GM21786 (cell line): Measurements from ENCODE around the gene FAM20C.

Source experiments
- ATAC-seq: cut with Tn5 transposase; IDR thresholded peaks from one replicate; pipeline ENCODE4 v1.9.1; 2021; ENCODE audit not compliant: unreplicated experiment

The FAM20C gene

DNA sequence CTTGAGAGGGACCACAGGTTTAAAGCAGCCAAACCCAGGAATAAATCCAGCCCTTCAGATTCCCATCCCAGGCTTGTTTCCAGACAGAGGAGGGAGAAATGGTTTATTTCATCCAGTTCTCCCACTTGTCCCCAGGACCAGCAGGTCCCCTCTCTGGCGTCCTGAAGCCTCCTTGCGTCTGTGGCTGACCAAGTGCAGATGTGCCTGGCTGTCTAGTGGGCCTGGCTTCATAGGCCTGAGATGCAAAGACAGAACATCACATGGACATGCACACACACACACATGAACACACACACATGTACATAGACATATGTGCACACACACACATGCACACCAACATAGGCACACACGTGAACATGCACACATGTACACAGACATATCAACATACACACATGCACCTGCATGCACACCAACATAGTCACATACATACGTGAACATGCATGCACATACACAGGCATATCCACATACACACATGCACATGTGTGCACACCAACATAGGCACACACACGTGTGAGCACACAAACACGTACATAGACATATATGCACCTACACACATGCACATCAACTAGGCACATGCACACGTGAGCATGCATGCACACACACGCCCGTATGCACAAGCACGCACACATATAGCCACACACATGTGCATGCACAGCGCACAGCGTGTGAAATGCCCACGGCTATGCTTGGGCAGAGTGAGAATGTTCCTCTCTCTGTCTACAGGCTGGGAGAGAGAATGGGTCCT, 108.3 kb downstream of the FAM20C start:
- ATAC-seq: no peak

DNA sequence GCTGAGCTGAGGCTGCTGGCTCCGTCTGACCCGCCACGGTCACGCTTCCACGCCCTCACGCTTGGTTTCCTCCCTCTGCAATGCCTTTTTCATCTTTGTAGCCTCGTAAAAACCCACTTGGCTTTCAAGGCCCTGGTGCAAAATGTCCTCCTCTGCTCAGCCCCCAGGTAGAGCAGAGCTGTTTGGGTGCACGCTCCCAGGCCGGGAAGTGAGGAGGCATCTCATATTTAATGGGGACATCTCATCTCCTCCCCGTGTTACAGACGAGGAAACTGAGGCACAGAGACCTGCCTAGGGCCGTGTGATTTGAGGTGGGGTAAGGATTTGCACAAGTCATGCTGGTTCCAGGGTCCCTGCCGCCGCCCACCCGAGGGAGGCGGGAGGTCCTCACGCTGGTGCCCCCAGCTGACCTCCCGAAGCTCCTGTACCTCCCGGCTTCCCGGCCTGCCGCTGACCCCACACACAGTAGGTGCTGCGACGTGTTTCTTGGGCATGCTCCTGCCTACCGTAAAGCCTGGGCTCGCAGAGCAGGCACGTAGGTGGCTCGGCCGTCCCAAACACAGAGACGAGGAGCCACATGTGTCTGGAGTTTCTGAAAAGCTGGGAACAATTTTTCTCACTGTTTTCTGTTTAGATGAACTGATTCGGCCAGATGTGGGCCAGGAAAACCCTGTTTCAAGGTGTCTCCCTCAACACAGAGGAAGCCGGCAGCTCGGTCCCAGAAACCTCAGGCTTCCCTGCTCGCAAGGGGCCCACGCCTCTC, 109.1 kb downstream of the FAM20C start:
- no peak for ATAC-seq

DNA sequence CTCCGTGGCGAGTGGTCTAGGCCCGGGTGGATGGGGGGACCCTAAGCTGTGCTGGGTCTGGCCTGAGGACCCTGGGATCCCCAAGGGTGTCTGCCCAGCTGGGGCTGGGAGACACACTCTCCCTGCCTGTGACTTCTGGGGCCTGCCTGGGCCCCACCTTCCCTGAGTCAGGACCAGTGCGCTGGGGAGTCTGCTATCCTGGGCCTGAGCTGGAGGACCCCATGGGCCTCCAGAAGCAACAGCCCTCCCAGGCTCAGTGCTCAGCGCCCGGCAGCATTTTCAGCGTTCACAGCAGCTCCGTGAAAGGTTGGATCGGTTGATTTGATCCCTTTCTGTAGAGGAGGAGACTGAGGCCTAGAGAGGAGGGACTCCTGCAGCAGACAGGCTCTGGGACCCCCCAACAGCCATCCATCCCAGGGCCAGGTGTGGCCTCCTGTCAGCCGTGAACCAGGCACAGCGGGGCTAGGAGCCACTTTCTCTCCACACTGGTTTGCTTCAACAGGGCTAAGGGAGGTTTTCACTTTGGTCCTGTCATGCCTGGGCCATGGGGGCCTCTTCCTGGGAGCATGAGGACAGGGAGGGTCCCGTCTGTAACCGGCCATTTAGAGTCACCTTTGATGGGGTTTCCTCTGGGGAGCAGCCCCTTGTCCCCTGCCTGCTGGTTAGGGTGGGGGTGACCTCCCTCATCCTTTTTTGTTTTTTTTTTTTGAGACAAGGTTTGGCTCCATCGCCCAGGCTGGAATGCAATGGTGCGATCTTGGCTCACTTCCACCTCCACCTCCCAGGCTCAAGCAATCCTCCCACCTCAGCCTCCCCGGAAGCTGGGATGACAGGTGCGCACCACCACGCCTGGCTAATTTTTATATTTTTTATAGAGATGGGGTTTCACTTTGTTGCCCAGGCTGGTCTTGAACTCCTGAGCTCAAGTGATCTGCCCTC, 110.0 kb downstream of the FAM20C start:
- ATAC-seq: no peak

DNA sequence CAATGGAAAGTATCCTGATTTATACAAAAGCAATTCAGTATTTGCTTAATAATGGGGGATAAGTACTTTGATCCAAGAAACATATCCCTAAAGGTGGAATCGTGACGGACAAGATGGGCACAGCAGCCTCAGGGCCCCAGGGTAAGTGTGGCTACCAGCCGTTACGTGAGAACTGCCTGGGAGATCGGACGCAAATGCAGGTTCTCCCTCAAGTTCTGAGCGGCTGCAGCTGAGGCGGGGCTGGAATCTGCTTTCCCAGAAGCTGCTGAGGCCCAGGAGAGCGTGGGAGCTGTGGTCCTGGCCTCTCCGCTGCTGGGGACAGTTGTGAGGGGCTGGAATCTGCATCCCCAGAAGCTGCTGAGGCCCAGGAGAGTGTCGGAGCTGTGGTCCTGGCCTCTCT, 111.1 kb downstream of the FAM20C start:
- no peak for ATAC-seq

DNA sequence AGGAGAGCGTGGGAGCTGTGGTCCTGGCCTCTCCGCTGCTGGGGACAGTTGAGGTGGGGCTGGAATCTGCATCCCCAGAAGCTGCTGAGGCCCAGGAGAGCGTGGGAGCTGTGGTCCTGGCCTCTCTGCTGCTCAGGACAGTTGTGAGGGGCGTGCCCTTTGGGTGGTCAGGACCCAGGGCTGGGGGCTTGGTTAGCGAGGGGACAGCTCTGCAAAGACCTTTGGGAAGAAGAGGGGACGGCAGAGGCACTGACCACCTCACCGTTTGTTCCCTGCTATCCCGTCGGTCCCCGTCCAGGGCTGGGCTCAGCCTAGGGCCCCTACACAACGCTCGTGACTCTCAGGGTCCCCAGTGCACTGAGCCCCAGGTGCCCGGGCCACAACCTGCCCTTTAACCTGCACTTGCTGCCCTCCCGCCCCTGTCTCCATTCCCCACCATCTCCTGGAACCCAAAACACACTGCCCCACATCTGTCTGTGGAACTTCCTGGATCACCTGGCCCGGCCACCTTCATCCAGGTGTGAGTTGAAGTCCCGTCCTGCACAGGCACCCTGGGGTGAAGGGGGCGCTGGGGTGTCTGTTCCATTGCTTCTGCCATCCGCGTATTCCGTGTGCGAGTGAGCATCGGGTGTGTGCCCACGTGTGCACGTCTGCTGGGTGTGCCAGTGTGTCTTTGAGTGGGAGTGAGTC, 111.7 kb downstream of the FAM20C start:
- ATAC-seq: no peak

DNA sequence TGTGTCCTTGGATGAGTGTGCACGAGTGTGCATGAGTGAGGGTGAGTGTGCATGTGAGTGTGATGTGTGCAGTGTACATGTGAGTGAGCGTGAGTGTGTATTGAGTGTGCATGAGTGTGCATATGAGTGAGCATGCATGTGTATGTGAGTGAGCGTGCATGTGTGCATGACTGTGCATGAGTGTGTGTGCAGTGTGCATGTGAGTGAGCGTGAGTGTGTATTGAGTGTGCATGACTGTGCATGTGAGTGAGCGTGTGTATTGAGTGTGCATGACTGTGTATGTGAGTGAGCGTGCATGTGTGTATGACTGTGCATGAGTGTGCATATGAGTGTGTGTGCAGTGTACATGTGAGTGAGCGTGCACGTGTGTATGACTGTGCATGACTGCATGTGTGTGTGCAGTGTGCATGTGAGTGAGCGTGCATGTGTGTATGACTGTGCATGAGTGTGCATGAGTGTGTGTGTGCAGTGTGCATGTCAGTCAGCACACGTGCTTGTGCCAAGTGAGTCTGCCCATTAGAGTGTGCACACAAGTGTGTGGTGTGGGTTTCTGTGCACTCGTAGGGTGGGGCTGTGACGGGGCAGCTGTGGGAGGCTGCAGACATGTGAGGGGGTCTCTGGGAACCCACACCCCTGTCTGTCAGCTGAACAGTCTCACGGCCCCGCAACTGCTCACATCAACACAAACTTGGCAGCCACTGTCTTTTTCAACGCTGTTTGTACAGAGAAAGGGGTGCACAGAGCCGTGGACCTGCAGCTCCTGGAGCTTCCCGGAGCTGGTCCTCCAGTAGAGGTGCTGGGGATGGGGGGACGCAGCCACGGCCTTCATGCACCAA, 112.4 kb downstream of the FAM20C start:
- no peak for ATAC-seq

DNA sequence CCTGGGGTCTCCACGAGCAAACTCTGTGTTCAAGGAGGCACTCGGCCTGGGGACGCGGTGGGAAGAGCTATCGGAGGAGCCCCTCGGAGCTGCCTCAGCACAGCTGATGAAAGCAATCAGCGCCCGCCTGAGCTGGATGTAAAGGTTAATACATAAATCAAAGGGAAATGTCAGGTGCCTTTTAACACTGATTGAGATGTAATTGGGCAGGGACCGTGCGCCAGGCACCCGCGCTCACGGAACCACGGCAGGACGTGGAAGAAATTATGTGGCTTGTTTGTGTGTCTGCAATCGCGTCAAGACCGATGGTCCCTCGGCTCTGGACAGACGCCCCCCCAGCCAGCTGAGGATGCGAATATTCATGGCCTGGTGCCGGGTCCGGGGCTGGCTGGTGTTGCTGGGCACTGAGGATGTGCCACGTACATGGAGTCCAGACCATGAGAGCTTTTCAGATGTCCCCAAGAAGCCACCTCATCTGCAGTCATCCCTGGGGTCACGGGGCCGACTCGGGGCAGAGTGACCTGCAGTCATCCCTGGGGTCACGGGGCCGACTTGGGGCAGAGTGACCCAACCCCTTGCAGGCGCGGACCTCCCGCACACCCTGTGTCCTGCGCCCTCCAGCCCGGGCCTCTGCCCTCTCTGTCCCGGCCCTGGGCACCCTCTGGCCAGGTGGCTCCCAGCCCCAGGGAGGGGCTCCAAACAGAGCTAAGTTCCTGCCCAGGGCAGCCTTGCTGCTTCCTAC, 113.2 kb downstream of the FAM20C start:
- no peak for ATAC-seq

DNA sequence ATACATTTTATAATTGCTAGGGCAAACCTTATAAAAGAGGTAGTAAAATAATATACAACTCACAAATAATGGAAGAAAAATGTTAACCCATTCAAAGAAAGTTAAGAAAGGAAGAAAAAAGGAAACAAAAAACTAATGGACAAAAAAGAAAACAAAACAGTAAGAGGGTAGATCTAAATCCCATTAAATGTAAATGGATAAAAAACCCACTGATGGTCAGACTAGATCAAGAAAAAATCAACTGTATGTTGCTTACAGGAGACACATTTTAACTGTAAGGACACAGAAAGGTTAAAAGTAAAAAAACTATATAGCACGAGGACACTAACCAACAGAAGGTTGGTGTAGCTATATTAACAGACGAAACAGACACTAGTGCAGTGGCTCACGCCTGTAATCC, 115.6 kb downstream of the FAM20C start:
- ATAC-seq: no peak

DNA sequence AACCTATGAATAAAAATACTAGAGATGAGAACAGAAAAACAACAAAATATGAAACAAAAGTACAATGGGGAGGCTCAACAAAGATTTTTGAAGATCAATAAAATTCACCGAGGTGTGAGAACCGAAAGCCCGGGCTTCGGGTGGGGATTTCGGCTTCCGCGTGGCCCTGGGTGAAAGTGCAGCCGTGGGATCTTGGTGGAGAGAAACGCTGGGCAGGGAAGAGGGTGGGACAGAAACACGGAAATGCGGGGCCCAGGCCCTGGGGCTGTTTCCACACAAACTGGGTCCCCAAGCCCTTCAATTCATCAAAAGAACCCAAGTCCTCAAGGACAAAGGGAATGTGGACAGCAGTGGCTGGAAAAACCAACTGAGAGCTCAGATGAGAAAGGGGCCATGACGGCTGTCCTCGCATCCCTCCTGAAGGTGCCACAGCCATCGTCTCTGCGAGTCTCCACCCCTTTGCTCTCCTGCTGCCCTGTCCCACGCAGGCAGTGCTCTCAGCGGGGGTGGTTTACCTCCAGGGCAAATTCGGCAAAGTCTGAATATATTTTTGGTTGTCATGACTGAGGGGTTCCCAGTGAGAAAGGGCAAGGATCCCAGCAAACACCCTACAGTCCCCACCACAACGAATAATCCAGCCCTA, 117.3 kb downstream of the FAM20C start:
- no peak for ATAC-seq
